Left kidney (tissue), 2 donors: Measurements from ENCODE around the gene CREBBP. TPM values are rescaled to one million over a fixed set of nuclear protein-coding genes. Genes with fewer than 3 reads are reported as not detected.
"Not testable (repeated sequence)": the region's sequence is repeated elsewhere in the genome, so short reads cannot be mapped to it uniquely, and the experiment has no call there.

ENCODE experiments used
- DNase-seq: peaks from one replicate; pipeline ENCODE4 v3.0.0-alpha.2; 2013
- polyA plus RNA-seq: library from polyadenylated mRNA; unstranded; fragments of 120-200 nt; gene quantifications from one replicate; pipeline ENCODE4 v1.2.1, GENCODE V29; 2013; ENCODE audit not compliant: insufficient read length

CREBBP gene
- polyA plus RNA-seq, 1 donor, result 110 TPM

DNA sequence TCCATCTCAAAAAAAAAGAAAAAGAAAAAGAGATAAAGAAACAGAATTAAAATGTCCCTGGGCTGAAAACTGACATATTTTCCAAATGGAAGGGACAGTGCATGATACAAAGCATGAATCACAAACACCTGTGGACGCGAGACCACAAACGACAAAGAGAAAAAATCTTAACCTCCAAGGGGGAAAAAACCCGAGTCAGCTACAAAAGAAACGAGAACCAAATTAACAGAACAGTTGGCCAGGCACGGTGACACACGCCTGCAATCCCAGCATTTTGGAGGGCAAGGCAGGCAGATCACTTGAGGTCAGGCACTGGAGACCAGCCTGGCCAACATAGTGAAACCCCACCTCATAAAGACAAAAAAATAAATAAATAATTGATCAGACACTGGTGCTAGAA is 165.1 kb downstream of the CREBBP start:
- no peak for DNase-seq

DNA sequence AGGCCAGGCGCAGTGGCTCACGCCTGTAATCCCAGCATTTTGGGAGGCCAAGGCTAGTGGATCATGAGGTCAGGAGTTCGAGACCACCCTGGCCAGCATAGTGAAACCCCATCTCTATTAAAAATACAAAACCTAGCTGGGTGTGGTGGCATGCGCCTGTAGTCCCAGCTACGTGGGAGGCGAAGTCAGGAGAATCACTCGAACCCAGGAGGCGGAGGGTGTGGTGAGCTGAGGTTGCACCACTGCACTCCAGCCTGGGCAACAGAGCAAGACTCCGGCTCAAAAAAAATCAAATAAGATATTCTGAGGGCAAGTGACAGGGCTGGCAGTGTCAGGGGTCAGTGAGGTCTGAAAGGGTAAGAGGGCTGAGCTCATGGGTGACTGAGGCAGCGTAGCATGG is 166.1 kb downstream of the CREBBP start:
- DNase-seq, result not testable (repeated sequence)

DNA sequence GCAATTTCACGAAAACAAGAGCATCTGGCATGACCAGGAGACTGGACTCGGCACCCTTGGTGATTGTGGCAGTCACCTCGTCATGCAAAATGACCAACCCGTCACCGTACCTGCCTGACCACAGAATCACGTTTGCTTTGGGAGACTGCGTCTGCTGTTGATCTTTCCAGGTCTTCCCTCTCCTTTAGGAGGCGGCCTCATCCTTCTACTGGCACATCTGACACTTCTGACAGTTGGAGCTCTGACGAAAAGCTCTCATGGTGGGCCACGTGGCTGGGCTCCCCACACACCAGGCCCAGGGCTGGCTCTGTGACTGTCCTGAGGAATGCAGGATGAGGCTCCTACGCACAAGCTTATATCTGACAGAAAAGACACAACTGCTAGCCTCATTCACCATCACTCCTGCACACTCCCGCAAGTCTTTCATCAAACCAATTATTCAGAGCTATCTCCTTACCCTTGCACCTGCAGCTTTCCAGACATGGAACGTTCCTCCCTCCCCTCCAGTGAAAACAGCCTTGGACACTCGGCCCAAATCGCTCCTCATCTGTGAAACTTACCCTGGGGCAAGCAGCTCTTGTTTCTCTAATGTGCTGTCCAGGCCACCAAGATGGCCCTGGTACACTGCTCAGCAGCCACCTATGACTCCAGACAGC is 166.8 kb downstream of the CREBBP start:
- DNase-seq, result no peak

DNA sequence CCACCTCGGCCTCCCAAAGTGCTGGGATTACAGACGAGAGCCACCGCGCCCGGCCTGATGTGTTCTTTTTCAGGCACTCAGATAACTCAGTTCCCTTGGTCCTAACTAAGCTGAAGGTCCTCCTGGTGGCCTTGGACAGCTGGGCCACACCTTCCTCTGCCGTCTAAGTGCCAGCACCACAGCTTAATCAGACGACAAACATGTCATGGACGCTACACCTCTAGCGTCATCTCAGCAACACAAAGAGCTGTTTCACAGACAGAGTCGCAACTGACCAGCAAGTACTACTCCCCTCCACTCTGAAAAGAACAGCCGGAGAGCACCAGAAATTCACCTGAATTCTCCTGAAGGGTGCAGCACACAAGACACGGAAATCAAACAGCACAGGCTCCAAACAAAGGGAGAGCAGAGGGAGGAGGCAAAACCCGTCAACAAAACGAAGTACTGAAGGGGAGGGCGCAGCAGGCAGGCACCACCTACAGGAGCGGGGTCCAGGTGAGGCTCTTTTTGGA is 167.6 kb downstream of the CREBBP start:
- no peak for DNase-seq

DNA sequence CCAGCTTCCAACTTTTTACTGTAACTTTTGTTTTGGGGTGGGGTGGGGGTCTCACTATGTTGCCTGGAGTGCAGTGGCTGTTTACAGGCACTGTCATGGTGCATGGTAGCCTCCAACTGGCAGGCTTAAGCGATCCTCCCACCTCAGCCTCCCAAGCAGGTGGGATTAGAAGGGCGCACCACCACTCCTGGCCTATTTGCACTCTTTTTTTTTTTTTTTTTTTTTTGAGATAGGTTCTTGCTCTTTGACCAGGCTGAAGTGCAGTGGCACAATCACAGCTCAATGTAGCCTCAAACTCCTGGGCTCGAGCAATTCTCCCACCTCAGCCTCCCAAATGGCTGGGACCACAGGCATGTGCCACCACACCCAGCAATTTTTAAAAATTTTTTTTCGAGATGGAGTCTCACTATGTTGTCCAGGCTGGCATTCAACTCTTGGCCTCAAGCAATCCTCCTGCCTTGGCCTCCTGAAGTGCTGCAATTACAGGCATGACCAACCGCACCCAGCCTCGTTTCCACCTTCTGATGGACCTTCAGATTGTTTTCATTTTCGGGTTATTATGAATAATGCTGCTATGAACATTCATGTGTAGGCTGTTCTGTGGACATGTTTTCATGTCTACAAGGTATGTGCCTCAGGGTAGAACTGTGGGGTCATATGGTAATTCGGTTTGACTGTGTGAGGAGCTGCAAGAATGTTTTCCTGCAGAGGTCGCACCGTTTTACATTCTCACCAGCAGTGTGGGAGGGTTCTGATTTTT is 174.1 kb downstream of the CREBBP start:
- no peak for DNase-seq

DNA sequence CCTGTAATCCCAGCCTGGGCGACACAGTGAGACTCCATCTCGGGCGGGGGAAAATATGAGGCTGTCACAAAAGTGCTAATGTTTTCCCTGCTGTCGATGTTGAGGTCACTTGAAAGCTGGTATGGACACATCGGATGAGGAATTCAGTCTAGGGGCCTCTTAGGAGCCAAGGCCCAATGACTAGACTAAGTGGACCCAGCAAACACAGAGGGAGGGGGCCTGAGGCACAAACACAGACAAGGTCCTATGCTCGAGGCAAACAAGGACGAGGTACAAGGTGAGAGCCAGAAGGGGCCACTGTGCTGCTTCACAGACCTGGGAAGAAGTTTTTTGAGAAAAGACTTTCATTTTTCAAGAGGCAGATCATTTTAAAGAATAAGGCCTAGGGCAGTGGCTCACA is 178.4 kb downstream of the CREBBP start:
- no peak for DNase-seq

DNA sequence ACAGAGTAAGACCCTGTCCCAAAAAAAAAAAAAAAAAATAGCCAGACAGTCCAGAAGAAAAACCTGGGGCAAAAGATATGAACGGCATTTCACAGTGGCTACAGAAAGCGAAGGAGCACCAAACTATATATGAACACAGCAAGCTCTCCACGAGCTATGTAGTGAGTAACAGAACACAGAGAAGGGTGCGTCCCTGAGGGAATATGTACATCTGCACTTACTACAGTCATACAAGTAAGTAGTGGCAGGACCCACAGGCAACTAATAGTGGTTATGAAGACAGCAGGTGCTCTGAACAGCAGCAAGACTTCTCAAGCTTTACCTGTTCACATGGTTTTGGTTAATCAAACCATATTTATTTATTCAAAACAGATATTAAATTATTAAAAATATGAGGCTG is 179.0 kb downstream of the CREBBP start:
- no peak for DNase-seq

DNA sequence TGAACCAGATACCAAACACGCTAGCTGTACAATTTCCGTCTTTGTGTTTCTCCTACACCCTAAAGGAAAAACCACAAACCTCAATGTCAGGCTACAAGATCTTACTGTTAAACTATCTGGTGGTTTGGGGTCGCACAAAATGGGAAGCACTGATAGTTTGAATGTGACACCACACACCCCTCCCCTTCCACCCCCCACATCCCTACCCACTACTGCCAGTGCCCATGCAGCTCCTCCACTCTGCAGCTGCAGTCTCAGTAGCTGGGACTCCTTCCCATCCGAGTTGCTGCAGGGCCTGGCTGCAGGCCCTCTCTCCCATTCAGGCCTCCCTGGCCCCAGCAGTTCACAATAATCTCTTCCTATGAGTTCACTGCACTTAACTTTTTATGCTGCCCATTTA is 181.6 kb downstream of the CREBBP start:
- DNase-seq, result no peak

DNA sequence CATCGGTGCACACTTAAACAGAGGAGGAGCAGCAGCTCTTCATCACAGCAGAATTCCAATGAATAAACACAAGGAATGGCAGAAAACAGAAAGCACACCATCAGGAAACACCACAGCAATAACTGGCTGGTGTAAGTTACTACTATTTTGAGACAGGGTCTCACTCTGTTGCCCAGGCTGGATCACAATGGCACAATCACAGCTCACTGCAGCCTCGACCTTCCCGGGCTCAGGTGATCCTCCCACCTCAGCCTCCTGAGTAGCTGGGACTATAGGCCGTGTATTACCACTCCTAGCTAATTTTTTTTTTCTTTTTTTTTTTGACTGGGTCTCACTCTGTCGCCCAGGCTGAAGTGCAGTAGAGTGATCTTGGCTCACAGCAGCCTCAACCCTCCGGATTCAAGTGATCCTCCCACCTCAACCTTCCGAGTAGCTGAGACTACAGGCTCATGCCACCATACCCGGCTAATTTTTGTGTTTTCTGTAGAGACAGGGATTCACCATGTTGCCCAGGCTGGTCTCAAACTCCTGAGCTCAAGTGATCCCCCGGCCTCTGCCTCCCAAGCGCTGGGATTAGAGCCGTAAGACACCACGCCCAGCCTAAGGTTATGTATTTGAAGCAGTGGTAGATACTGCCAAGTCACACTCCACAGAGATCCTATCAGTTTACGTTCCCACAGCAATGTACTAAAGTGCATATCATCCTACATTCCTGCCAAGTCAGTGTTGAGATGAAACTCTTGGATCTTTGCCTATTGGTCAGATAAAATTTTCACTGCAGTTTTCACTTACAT is 183.9 kb downstream of the CREBBP start:
- no peak for DNase-seq

DNA sequence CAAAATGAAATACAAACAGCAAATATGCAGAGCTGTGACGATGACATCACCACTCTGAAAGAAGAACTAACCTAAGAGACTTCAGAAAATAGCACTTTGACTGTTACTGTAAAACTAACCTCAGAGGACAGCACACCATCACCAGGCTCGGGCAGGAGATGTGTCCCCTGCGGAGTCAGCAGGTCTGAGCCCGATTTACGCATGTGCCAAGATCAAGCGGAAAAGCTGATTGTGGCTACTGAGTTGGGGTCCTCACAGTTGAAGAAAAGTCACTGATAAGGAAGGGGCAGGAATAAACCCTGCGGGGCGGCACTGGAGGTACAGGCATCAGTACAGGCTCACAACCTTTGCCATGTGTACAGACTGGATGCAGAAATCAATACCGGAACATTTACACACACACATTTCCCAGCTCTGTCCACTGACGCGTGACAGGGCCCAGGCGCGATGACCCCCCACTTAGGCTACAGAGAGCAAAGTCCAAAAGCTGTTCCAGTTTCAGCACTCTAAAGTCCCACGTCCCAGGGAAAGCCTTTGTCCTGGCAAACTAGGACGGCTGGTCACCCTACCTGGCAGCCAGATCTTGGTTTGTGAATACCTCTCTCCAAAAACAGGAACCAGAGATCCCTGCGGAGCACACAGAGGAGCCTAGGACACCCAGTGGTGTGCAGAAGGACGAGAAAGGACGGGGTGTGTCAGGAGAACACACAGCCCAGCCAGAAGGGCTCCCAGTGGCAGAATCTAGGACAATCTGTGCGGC is 184.7 kb downstream of the CREBBP start:
- DNase-seq, result no peak

DNA sequence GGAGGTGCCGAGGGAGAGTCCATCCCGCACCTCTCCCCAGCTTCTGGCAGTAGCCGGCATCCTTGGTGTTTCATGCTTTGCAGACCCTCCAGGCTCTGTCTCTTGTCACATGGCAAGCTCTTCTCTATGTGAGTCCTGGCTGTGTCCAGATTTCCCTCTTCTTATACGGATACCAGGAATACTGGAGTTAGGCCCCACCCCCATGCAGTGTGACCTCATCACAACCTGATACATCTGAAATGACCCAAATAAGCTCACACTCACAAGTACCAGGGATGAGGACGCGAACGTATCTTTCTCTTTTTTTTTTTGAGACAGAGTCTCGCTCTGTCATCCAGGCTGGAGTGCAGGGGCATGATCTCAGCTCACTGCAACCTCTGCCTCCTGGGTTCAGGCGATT is 186.5 kb downstream of the CREBBP start:
- DNase-seq, result no peak

DNA sequence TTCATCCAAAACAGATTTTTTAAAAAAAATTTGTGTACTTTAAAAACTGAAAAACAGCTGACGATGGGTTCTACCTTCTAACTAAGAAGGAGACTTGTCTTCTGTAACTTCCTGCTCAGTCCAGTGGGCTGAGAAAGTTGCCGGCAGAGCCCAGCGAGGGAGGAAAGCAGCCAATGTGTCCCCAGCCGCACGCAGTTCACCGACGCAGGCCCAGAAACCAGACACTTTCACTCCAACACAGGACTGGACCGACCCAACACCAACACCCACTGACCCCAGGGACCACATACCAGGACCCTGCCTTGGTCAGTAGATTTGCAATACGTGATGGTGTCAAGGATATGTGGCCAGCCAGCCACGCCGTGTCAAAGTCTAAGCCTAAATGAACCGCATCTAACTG is 188.8 kb downstream of the CREBBP start:
- DNase-seq, result no peak

DNA sequence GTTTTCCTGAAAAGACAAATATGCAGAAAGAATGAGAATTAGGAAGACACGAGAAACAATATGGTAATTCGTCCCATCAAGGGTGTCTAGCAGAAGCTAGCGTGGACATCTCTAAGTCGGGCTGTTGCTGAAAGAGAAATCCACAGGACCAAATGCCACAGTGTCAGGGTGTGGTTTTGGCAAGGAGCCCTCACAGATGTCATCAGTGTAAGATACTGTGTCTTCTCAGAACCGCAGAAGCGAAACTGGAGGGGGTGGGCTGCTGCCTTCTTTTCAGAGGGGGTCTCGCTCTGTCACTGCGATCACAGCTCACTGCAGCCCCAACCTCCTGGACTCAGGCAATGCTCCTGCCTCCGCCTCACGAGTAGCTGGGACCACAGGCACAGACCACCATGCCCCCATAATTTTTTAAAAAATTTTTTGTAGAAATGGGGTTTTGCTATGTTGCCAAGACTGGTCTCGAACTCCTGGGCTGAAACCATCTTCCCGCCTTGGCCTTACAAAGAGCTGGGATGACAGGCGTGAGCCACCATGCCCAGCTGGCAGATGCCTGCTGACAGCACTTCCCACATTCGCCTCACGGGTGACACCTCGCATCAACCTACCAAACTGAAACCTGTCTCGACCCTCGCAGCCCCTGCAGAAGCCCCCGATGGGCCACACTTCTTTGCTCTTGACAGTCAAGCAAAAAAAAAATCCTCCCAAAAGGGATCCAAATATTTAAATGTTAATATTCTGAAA is 189.4 kb downstream of the CREBBP start:
- DNase-seq, result no peak

DNA sequence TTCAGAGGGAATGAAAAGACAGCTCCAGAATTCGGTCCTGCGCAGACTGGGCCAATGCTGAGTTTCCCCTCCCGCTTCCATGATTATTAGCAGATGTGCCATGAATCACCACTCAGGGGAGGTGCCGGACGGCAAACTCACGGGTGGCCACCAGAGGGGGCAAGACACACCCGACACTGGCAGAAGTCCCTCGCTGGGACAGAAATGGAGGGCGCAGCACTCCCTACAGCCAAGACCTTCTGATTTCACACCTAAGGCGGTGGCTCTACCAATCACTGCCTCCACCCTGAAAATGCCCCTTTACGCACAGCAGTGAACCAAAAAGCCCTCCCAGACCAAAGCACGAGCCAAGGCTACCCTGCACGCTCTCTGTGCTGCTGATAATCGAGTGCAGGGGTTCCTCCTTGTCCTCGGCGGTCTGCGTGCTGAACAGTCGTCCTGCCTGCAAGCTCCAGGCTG is 190.0 kb downstream of the CREBBP start:
- peak; percentile 83 for DNase-seq

DNA sequence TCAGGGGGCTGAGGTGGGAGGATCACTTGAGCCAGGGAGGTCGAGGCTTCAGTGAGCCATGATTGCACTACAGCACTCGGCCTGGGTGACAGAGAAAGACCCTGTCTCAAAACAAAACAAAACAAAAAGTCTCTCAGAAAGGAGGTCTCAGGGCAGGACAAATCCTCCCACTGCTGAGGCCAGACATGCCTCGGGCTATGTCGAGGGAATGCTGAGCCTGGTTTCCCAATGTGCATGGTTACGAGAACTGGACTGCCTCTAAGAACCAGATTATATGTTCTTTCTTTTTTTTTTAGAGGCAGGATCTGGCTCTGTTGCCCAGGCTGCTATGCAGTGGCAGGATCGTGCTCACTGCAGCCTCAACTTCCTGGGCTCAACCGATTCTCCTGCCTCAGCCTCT is 190.8 kb downstream of the CREBBP start:
- DNase-seq, result no peak

DNA sequence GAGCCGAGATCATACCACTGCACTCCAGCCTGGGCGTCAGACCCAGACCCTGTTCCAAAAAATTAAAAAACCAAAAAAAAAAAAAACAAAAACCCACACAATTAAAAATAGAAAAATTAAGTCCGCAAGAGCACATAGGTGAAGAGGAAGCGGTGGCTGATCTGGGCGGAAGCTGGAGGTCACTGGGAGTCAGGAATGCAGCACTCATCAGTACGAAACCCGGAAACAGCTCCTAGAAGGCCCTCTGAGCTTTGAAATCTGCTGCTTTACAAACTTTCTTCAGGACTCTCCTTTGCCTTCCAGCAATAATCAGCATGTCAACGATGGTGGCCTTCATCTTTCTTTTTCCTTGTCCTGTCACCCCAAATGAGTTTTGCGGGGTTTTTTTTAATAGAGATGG is 192.7 kb downstream of the CREBBP start:
- DNase-seq, result no peak

DNA sequence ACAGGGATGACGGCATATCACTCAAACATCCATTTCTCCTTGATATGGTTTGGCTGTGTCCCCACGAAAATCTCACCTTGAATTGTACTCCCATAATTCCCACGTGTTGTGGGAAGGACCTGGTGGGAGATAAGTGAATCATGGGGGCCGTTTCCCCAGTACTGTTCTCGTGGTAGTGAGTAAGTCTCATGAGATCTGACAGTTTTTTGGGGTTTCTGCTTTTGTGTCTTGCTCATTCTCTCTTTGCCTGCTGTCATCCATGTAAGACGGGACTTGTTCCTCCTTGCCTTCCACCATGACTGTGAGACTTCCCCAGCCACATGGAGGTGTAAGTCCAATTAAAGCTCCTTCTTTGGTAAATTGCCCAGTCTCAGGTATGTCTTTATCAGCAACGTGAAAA is 193.5 kb downstream of the CREBBP start:
- DNase-seq, result no peak

DNA sequence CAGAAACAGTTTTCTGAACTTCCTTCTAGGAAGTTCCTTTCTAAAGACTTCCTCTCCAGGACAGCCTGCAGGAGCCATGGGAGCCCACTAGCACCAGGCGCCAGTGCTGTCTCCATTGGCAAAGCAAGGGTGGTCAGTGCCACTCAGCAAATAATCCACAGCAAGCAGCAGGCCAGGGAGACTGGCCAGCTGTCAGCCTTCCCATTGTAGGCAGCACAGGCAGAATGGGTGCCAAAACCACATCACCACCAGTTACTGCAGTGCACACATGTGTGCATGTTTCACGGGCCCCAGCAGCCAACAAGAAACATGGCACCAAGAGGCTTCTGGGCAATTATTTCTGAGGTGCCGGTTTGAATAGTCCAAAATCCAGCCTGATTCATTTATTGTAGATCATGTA is 199.3 kb downstream of the CREBBP start:
- DNase-seq, result no peak

DNA sequence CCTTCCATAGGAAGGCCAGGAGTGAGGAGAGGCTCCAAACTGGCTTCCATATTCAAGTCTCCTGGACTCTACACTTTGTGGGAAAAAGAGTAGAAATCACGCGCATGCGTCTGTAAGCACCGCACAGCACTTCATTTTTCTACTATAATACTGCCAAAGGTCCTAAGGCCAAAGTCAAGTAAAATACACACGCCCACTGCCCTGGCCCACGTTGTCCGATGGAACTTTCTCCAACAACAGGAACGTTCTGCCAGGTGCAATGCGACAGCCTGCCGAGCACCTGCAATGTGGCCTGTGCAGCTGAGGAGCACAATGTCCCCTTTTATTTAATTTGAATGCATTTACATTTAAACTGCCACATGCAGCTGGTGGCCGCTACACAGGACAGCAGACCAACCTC is 202.5 kb downstream of the CREBBP start:
- DNase-seq, result no peak

DNA sequence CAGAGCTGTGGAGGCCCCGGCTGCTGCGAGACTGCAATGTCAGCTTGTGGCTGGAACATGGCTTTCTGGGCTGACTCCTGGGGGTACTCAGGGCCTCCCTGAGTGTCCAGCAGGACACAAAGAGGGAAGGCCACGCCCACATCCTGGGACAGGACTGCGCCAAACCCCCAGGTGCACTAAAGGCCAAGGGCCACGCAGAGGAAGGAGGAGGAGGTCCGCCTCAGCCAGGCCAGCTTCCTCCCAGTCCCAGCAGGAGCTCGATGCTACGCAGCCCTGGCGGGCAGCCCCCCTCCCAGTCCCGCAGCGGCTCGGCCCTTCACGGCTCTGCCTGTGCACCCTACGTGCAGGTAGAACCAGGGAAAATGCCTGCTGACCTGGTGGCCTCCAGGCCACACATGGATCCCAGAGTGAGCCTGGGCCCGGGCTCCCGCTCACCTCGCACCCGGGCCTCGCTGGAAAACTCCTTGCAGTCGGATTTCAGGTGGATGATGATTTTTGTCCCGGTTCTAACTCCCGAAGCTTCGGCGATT is 204.8 kb downstream of the CREBBP start:
- no peak for DNase-seq
